SHP77 treated with DMSO at 0.1 percent for 48 hours (cell line): ENCODE measurements around the gene CPO.
"Not testable (repeated sequence)": the region's sequence is repeated elsewhere in the genome, so short reads cannot be mapped to it uniquely, and the experiment has no call there.

ENCODE experiments used
- DNase-seq: peaks from one replicate; lab custom pipeline; 2025; lab: John Stamatoyannopoulos, UW

CPO gene, protein sequence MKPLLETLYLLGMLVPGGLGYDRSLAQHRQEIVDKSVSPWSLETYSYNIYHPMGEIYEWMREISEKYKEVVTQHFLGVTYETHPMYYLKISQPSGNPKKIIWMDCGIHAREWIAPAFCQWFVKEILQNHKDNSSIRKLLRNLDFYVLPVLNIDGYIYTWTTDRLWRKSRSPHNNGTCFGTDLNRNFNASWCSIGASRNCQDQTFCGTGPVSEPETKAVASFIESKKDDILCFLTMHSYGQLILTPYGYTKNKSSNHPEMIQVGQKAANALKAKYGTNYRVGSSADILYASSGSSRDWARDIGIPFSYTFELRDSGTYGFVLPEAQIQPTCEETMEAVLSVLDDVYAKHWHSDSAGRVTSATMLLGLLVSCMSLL

DNA sequence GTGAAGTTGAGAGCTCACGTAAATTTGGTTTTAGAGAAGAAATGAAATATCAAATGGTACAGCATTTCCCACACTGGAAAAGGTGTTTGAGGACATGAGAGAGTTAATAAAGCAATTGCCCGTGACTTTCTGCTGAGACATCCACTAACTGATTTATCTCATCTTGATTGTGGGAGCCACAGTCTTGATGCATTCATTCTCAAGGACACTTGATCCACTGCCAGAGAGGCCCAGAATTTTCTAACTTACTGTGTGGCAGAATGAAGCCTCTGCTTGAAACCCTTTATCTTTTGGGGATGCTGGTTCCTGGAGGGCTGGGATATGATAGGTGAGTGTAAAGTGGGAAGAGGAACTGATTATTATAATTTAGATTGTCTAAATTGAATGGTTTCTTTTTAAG is at the start of gene CPO:
TSS of gene CPO (plus strand) at position 179 of the 400 bp plus-strand sequence. CDS start at position 261, 82 bp downstream.
- DNase-seq, result no peak

DNA sequence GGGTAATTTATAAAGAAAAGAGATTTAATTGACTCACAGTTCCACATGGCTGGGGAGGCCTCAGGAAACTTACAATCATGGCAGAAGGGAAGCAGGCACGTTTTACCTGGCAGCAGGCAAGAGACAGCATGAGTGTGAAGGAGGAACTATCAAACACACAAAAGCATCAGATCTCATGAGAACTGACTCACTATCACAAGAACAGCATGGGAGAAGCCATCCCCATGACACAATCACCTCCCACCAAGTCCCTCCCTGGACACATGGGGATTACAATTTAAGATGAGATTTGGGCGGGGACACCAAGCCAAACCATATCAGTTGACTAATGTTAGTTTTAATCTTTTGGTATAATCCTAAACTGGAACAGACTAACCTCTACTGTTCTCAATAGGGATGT is 49.1 kb upstream of the CPO start:
- no peak for DNase-seq

DNA sequence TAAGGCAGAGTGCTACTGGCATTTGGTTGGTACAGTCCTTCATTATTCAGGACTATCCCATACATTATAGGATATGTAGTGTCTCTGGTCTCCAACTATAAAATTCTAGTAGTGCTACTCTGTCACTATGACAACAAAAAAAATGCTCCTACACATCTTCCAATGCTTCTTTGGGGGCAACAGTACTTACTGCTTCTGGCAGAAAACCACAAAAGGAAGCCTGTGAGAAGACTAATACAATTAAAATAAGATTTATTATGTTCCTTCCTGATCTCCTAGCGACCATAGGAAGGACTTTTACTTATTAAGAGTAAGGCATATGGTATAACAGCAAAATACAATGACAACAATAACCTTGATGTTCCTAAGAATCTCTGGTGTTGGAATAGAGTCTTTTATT is 48.4 kb upstream of the CPO start:
- no peak for DNase-seq

DNA sequence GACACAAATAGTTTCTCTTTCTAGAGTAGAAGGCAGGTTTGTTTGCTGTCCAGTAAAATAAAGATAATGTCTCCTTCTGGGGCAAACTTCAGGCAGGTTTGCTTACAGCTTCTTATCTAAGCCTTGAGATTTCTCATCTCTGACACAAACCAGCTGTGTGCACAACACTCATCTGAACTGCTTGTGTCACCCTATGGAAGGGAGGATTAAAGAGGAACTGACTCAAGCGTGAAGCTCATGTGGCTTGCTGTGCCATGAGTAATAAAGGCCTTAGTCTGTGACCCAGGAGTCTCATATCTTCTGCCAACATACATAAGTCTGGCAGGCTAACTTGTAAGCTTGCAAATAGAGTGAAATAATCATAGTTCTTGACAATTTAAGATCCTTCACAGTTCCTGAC is 24.2 kb upstream of the CPO start:
- DNase-seq, result no peak

DNA sequence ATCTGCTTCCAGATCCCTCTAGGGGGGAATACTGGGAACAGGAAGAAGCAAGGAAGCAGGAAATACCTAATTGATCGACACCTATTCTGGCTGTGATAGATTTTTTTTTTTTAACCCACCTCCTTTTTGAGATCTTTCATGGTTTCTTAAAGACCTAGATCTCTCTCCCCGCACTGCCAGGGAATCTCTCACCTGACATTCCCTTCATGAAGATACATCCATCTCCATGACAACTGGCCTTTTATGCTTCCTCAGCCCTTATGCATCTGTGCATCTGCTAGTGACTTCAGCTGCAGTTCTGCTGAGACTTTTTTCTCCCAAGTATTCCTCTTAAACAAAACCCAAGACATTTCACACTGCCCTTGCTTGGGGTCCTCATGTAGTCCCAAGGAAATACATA is 21.1 kb upstream of the CPO start:
- DNase-seq, result no peak

DNA sequence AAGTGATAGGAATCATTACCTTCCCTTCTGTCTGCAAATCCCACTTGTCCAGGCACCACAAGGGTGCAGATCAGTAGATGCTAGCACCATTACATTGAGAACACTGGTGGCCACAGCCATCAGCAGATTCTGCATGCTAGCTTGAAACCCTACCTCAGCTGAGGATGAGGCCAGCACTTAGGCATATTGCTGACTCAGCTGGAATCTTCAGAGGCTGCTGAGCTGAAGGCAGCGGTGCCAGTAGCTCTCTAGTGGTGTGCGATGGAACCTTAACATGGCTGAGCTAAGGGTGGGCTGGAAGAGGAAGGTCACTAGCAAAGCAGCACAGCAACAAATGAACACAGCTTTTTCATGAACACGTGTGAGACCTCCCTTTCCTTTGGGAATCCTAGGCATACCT is 19.0 kb upstream of the CPO start:
- DNase-seq, result no peak

DNA sequence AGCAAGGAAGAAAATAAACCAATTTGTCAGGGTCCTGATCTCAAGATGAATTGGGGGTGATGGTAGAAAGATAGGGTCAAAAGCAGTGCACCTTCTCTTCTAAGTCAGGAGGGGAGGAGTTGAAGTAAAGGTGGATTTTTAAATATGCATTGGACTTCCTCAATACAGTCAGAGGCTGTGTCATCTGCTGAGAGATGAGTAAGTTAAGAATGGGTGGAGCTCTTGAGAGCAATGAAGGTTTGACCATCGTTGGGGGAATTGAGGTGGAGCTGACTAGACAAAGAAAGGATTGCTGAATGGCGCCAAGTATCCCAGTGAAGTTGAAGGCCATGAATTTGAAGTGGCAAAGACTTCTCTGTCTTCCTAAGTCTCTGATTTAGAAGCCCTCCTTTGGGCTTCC is 18.4 kb upstream of the CPO start:
- DNase-seq, result no peak

DNA sequence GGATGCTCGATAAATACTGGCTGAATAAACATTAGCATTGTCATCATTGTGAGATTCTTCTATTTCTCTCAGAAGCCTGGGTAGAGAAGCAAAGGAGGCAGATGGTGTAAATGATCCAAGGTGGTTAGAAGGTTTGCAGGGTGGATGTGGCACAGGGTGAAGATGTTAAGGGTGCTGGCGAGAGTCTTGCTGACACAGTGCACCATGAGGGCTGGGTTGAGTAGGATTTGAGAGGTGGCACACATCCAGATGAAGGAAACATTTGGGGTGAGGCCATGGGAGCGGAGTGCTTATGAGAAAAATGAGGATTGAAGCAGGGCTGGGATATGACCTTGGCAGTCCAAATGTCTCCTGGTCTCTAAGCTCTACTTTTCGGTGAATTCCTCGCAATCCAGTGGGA is 17.8 kb upstream of the CPO start:
- DNase-seq, result no peak

DNA sequence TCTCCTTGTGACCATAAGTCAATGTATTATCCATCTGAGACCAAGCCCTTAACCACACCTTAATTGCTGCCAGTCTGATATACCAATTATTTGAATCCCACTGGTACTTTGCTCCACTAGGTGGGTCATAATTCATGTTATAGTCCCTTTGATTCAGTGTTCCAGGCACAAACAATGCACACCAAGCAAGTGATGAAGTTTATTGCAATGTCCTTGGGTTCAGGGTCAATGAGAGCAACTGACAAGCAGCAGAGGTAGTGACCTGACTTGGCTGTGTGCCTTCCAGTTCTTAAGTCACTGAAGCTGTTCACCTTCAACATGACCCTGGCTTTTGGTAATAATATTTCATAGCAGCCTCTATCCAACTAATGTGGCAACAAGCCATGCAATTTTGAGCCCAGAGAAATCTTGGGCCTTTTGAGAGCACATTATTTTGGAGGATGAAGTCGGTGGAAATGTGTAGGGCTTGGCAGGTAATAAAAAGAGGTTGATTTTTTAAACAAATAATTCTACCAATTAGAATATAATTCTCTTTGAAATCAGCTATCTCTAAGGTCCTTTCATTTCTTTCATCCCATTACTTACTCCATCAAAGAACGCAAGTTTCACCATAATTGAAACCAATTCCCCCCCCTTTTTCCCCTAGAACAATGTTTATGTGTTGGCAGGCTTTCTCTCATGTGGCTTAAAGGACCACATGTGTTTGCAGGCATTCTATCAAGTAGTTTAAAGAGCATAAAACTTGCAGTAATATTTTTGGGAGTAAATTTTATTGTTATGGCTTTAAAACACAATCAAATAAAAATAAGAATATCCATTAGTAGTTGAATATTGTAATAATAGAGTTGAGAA is 3.1 kb upstream of the CPO start:
- no peak for DNase-seq

DNA sequence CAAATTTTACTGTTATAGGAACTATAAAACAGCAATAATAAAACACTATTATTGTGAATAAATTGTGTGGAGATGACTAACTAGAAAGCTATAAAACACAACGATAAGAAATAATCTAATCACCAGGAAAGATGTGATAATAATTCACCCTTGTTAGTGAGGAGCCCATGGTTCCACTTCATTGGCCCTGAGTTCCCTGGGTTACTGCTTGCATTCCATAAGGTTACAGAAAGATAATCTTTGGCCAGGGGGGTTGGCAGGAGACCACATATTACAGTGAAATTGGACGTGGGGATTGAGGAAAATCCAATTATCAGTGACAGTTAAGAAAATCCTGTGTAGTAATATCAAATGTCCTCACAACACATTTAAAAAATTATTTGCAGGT is 2.5 kb upstream of the CPO start:
- no peak for DNase-seq

DNA sequence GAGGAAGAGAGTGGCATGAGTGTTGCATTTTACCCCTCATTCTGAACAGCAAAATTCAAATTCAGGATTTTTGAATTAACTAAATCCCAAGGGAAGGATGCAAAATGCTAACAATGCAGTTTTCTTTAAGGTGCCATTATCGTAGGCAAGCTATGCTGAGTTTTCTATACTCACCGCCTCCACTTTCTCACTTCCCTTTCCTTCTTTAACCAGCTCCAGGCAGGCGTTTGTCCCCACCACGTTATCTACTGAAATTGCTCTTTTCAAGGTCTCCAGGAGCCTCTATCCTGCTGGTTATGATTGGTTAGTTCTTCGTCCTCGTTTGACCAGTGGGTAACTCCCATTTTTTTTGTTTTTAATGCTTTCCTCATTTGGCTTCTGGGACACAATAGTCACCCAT is 1.8 kb upstream of the CPO start:
- DNase-seq, result no peak

DNA sequence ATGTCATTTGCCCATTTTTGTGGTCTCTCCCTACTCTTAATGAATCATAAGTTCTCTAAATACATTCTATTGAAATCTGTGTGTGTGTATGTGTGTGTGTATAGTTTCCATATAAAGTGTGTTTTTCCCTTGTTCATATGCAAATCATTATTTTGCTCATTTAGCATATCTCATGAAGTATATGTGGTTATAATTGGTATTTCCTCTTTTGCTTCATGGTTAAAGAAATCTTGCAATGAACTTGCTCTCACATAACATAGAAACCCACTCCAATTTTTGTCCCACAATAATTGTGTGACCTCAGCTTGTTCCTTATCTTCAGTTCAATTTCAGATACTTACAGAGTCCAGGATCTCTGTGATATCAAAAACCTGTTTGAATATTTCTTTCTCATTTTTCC is 1.2 kb downstream of the CPO start:
- DNase-seq, result no peak

DNA sequence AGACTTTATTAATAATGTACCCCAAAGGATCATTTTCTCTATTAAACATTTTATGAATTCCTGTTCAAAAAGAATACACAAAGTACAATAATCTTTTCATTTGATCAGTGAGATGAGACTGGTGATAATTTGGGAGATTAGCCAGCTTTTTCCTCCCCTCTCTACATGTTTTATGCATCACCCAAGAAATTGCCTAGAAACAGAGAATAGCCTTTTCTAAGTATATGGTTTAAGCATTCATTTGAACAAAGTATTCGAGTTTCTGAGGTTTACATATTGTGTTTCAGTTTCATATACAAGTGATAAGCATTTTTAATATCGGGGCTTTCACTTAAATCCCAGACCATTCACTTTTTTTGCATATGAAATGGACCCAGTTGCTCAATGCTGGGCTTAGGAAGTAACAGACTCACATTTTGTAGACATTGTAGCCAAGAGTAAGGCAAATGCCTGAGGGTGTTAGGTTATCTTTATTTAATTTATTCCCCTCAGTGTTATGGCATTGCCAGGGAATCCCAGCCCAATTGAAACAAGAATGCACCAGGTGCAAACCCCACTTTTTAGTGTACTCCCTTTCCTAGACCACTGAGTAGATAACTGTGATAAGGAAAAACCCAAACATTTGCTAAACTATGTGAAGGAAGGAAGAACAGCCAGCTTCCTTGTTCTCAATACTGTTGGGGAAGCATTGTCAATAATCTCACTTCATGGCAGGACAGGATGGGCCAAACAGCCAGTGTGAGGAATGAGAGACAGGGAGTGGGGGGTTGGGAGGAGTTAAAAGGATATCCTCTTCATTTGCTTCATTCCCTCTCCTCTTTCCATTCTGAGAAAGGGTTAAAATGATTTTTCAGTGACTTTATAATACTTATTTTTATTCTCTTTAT is 3.5 kb downstream of the CPO start:
- no peak for DNase-seq

DNA sequence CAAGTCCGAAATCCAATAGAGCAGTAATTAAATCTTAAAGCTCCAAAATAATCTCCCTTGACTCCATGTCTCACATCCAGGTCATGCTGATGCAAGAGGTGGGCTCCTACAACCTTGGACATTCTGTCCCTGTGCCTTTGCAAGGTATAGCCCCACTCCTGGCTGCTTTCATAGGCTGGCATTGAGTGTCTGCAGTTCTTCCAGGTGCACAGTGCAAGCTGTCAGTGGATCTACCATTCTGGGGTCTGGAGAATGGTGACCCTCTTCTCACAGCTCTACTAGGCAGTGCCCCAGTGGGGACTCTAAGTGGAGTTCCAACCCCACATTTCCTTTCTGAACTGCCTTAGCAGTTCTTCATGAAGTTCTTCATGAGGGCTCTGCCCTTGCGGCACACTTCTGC is 14.1 kb downstream of the CPO start:
- not testable (repeated sequence) for DNase-seq

DNA sequence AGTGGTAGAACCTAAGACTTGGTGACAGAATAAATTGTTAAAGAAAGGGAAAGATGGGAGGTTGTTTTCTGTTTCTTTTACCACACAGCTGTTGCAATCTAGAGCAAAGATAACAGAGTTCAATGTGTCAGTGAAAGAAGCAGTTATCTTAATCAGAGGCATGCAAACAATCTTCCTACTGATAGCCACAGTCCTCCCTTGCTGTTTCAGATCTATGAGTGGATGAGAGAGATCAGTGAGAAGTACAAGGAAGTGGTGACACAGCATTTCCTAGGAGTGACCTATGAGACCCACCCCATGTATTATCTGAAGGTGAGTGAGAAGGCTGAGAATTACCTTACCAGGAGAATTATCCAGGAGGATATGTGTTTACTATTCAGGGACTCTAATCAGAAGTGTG is 15.9 kb downstream of the CPO start:
- no peak for DNase-seq

DNA sequence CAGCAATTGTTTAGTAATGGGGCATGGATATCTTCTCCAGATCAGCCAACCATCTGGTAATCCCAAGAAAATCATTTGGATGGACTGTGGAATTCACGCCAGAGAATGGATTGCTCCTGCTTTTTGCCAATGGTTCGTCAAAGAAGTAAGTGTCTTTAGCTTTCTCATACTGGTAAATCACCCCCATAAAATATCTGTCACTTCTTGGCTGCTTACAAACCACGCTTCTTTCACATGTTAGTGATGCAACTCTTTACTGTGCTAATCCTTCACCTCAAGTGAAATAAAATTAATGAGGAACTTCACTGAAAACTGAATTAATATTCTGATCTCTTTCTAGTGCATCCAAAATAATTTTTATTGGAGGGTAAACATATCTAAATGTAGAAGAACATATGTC is 18.9 kb downstream of the CPO start:
- DNase-seq, result no peak

DNA sequence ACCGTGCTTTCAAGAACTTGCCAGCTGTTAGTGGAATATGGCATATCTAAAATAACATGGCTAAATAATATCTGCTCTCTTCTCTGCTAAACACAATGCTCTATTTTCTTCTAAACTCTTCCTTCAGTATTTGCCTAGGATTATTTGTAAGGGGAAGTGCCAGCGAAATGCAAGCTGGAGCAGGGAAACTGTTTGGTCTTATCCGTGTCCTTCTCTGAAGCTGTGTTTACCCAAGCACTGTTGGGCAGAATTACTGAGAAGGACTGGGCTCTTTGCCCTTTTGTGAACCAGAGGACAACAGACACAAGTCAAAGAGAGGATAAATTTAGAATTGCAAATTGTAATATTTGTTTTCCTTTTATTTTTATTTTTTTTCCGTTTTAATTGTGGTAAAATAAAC is 23.6 kb downstream of the CPO start:
- DNase-seq, result no peak

DNA sequence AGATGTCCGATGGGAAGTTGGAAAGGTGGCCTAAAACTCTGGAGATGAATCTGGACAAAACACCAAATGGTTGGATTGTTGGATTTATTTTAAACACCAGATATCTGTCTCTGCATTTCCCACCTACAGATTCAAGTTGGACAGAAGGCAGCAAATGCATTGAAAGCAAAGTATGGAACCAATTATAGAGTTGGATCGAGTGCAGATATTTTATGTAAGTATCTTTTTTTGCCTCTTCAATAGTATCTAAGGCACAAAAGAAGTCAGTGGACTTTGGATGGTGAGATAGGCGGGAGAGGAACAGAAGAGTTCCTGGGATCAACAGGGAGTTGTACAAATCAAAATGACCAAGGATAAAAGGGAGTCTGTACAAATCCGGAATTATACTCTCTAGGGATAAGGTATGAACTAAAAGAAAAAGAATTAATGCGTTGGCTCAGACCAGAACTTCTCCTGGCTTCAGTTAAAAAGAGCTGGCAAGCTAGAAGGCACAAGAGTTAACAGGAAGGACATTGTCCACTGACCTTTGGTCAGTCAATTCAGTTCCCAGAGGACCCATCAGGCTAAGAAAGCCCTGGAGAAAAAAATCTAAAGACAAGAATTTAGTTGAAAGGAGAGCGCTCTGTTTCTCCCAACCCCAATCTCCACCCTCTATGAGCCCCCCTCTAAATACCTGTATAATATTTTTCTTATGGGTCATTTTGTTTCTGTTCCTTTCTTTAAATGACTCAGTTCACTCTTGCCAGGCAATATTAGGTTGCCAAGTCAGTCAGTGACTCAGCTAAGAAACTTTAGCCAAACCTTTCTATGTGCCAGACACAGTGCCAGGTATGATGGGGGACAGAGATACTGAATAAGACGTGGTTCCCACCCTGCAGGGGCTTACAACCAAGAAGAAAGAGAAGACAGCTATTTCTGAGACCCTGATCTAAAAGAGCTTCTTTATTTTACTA is 29.1 kb downstream of the CPO start:
- no peak for DNase-seq

DNA sequence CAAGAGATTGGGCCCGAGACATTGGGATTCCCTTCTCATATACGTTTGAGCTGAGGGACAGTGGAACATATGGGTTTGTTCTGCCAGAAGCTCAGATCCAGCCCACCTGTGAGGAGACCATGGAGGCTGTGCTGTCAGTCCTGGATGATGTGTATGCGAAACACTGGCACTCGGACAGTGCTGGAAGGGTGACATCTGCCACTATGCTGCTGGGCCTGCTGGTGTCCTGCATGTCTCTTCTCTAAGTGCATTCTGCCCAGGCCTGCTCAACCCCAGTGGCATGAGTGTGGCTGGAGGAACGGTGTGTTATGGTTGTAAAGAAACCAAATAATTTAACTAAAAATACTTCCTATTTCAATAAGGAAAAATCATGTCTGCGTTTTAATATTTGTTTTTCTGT is 29.9 kb downstream of the CPO start:
- no peak for DNase-seq

DNA sequence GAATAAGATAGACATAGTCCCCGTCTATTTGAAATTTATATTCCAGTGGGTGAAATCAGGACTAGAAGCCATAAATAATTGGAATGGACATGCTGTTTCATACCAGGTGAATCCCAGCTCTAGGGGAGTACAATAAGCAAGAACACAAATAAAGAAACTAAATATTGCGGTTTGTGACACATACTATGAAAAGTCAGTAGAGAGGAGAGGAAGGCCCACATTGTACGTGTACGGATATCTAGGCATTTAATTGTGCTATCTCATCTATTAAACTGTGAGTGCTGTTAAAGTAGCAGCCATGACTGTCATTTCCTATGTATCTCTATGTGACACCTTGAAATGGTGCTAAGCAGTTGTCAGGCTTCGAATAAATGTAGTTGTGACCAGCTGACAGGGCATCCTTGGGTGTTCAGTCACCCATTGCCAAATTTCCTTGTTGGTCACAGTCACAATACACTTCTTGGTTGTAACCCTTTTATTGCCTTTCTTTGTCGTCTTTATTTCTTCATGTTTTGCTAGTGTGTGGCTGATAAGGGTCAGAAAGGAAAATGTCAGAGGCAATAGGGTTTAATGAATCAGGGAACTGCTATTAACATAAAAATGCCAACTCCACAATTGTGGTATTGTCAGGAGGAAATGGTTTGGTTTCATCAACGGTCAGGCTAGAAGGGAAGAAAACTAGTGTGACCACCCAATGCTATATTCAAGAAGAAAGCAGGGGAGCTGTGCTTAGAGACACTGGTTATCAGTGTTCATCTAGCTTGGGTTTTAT is 31.5 kb downstream of the CPO start:
- no peak for DNase-seq

DNA sequence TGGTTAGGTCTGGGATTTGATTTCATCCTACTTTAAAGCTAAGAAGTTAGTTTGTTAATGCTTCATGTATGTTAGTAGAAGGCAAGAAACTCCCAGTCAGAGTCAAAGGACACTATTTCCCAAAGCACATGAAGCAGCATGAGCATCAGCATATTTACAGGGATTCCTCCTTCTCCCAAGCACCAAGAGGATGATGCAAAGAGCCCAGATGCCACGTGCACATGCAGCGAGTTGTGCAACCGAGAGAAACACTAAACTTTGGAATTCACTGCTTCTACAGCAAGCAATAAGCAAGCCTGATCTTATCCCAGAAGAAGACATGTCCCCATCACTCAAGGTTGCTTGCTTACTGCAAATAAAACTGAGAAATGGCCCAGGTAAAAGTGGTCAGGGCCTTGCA is 32.5 kb downstream of the CPO start:
- DNase-seq, result no peak
